ENCODE results near the gene MYLIP. TPM values are rescaled to one million over a fixed set of nuclear protein-coding genes. Genes with fewer than 3 reads are reported as not detected.

The MYLIP gene
- total and polyA plus RNA-seq, 2 donors (not counting 1 experiment from before 2014, with no cell fraction given): 40.6 to 104 TPM

- Histone ChIP-seq H3K4me3 (ENCODE audit: control extremely low read depth in 1 of 5, extremely low read depth in 1 of 5, insufficient read depth in 1 of 5, low read depth in 2 of 5, low read length in 4 of 5) (no peak overlapping the region), H3K27me3 (replicated peaks in 1 of 4; ENCODE audit: control extremely low read depth in 1 of 4, control insufficient read depth in 3 of 4, insufficient read depth in 4 of 4, low read length in 3 of 4) (peaks cover 0 to 3% (median 0%) of the 10 kb centered on the region in 4 experiments), H3K4me2 (replicated peaks; ENCODE audit: low read depth, low read length, poor library complexity, severe bottlenecking) (no peak overlapping the region), H3K9me3 (ENCODE audit: control extremely low read depth in 1 of 3, control insufficient read depth in 2 of 3, insufficient read depth in 1 of 3, low read length in 2 of 3) (no peaks in the 10 kb centered on the region), H3K4me1 (ENCODE audit: control insufficient read depth in 2 of 2, insufficient read depth in 2 of 2, low read length in 2 of 2) (no peaks in the 10 kb centered on the region), H2AFZ (ENCODE audit: insufficient read depth, low read depth, low read length, poor library complexity, severe bottlenecking) (no peak overlapping the region), H3K27ac (ENCODE audit: low read length in 2 of 2) (no peak overlapping the region), H3K9ac (ENCODE audit: low read length) (no peak overlapping the region), H3K36me3 (replicated peaks in 1 of 2; ENCODE audit: control extremely low read depth in 1 of 2, control insufficient read depth in 1 of 2, extremely low read depth in 1 of 2, insufficient read depth in 2 of 2, low read length in 1 of 2) (no peaks in the 10 kb centered on the region), H4K20me1 (ENCODE audit: control insufficient read depth, insufficient read depth, low read length, poor library complexity, severe bottlenecking) (no peaks in the 10 kb centered on the region), H3K79me2 (ENCODE audit: control insufficient read depth, insufficient read depth, low read length) (no peaks in the 10 kb centered on the region)
- DNase-seq (no peak), ATAC-seq (ENCODE audit: low read depth) (no peak)
- Mint-ChIP-seq H3K4me3 (no peak overlapping the region), H3K4me1 (no peaks in the 10 kb centered on the region), H3K27me3 (no peaks in the 10 kb centered on the region), H3K9me3 (ENCODE audit: insufficient read depth) (no peaks in the 10 kb centered on the region), H3K27ac (no peak overlapping the region)
- 100% methylated on average over 1 of the region's 8 CpGs for WGBS (ENCODE audit: insufficient coverage)
- no peak for TF ChIP-seq EZH2 (IDR thresholded peaks at IDR 0.05; ENCODE audit: borderline replicate concordance, insufficient read depth, low read depth, low read length, poor library complexity, severe bottlenecking)
- no peak for TF ChIP-seq CTCF (IDR thresholded peaks at IDR 0.05)
- intact Hi-C loops (cut with micrococcal nuclease): no loop called here
- ChIA-PET CTCF (interaction anchor here (0.9 kb wide), 1 partner anchor 76 kb away, joined by 3 read pairs; no protein-coding TSS in a partner anchor), POLR2A (no interaction called here)
Observed at GRCh38 chr6:16106991-16107787, 21.7 kb upstream of the MYLIP start.

GRCh38 chr6:16108419-16108818, 20.5 kb upstream of the MYLIP start:
- peaks cover 0 to 3% (median 0%) of the 10 kb centered on the region in 4 experiments for H3K27me3 ChIP-seq (replicated peaks in 1 of 4; ENCODE audit: control extremely low read depth in 1 of 4, control insufficient read depth in 3 of 4, insufficient read depth in 4 of 4, low read length in 3 of 4)
- H3K36me3 ChIP-seq (replicated peaks in 1 of 2; ENCODE audit: control extremely low read depth in 1 of 2, control insufficient read depth in 1 of 2, extremely low read depth in 1 of 2, insufficient read depth in 2 of 2, low read length in 1 of 2): no peaks in the 10 kb centered on the region
- Mint-ChIP-seq H3K27me3 (no peaks in the 10 kb centered on the region), H3K9me3 (ENCODE audit: insufficient read depth) (no peaks in the 10 kb centered on the region), H3K4me1 (no peaks in the 10 kb centered on the region), H3K4me3 (no peak overlapping the region), H3K27ac (no peak overlapping the region)
- no peak overlapping the region for H3K4me2 ChIP-seq (replicated peaks; ENCODE audit: low read depth, low read length, poor library complexity, severe bottlenecking)
- H3K9ac ChIP-seq (ENCODE audit: low read length): no peak overlapping the region
- DNase-seq: no peak
- no peaks in the 10 kb centered on the region for H3K79me2 ChIP-seq (ENCODE audit: control insufficient read depth, insufficient read depth, low read length)
- intact Hi-C loops (cut with micrococcal nuclease): no loop called here
- TF ChIP-seq CTCF (IDR thresholded peaks at IDR 0.05): no peak
- TF ChIP-seq EZH2 (IDR thresholded peaks at IDR 0.05; ENCODE audit: borderline replicate concordance, insufficient read depth, low read depth, low read length, poor library complexity, severe bottlenecking): no peak
- no peak overlapping the region for H3K27ac ChIP-seq (ENCODE audit: low read length in 2 of 2)
- ChIA-PET POLR2A (no interaction called here), CTCF (no interaction called here)
- H4K20me1 ChIP-seq (ENCODE audit: control insufficient read depth, insufficient read depth, low read length, poor library complexity, severe bottlenecking): no peaks in the 10 kb centered on the region
- H3K9me3 ChIP-seq (ENCODE audit: control extremely low read depth in 1 of 3, control insufficient read depth in 2 of 3, insufficient read depth in 1 of 3, low read length in 2 of 3): no peaks in the 10 kb centered on the region
- no peak overlapping the region for H3K4me3 ChIP-seq (ENCODE audit: control extremely low read depth in 1 of 5, extremely low read depth in 1 of 5, insufficient read depth in 1 of 5, low read depth in 2 of 5, low read length in 4 of 5)
- WGBS (ENCODE audit: insufficient coverage): no CpG with 5 or more reads among the region's 5 CpGs
- ATAC-seq (ENCODE audit: low read depth): no peak
- no peak overlapping the region for H2AFZ ChIP-seq (ENCODE audit: insufficient read depth, low read depth, low read length, poor library complexity, severe bottlenecking)
- H3K4me1 ChIP-seq (ENCODE audit: control insufficient read depth in 2 of 2, insufficient read depth in 2 of 2, low read length in 2 of 2): no peaks in the 10 kb centered on the region

All from B cell (primary cell).